Measurements from ENCODE around the gene EDNRB. TPM values are rescaled to one million over a fixed set of nuclear protein-coding genes. Genes with fewer than 3 reads are reported as not detected.

EDNRB gene
- total and polyA plus RNA-seq, 3 experiments from 2014 or later: 0.09 TPM; not detected in 2

DNA sequence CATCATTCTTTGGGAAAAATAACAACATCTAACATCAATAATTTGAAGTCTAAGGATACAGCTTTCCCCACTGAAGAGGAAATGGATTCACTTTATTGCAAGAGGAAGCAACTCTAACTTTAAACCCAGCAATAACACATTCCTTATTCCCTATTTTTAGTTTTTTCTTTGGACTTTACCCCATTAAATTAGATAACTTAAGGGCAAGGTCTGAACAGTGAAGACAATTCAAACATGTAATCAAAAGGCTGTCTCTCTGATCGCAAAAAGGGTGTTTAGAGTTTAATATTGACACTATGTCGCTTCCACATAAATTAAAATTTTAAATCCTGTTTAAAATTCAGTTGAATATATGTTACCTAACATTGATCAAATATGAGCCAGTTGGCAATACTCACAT, 10.1 kb downstream of the EDNRB start:
- Mint-ChIP-seq H3K4me3 (no peak overlapping the region), H3K27me3 (peaks cover 0 to 1% of the 10 kb centered on the region in 2 donors), H3K9me3 (peaks cover 0 to 1% (median 0%) of the 10 kb centered on the region in 5 donors), H3K36me3 (no peaks in the 10 kb centered on the region), H3K4me1 (no peaks in the 10 kb centered on the region), H3K27ac (no peak overlapping the region)
- POLR2A ChIA-PET: no interaction called here
- no peak for DNase-seq
- Histone ChIP-seq H3K36me3 (ENCODE audit: insufficient read depth, low read length) (no peaks in the 10 kb centered on the region), H3K27ac (ENCODE audit: low read depth, low read length) (no peak overlapping the region), H3K4me1 (ENCODE audit: insufficient read depth, low read length) (no peaks in the 10 kb centered on the region), H3K9me3 (ENCODE audit: low read length) (no peaks in the 10 kb centered on the region), H3K27me3 (ENCODE audit: insufficient read depth, low read length, poor library complexity, severe bottlenecking) (no peaks in the 10 kb centered on the region), H3K4me3 (ENCODE audit: low read length) (no peak overlapping the region)
- CTCF ChIA-PET: no interaction called here

DNA sequence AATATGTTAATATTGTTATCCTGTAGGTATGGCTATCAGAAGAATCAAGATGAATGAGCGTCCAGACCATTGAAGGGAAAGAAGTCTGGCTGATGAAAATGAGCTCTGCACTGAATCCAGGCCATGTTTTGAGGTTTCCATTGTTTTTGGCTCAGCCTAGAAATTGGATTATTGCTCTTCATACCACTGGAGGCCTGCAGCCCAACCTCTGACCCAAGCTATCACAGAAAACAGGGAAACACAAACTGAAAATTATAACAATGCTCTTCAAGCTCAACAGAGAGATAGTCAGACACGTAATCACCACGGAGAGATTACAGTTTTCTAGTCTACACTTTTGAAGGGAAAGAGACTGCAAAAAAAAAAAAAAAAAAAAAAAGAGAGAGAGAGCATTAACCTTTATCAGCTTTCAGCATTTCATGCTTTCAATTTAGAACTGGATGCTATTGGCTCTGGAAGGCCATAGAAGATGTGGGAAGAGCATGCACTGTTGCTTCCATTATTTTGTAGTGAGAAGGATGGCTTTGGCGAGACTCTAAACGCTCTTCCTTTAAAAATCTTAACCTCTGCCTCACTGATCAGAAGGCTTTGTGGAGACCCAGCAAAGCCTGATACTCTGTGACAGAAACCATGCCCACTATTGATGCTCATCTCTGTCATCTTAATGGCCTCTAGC, 10.8 kb downstream of the EDNRB start:
- Histone ChIP-seq H3K27me3 (ENCODE audit: insufficient read depth, low read length, poor library complexity, severe bottlenecking) (no peaks in the 10 kb centered on the region), H3K27ac (ENCODE audit: low read depth, low read length) (no peak overlapping the region), H3K36me3 (ENCODE audit: insufficient read depth, low read length) (no peaks in the 10 kb centered on the region), H3K4me1 (ENCODE audit: insufficient read depth, low read length) (no peaks in the 10 kb centered on the region), H3K9me3 (ENCODE audit: low read length) (no peaks in the 10 kb centered on the region), H3K4me3 (ENCODE audit: low read length) (no peak overlapping the region)
- no peak overlapping the region for H3K27ac Mint-ChIP-seq
- ChIA-PET CTCF (no interaction called here), POLR2A (no interaction called here)
- H3K27me3 Mint-ChIP-seq: peaks cover 0 to 1% of the 10 kb centered on the region in 2 donors
- DNase-seq: no peak
- H3K4me1 Mint-ChIP-seq: no peaks in the 10 kb centered on the region
- H3K9me3 Mint-ChIP-seq: peaks cover 0 to 5% (median 1%) of the 10 kb centered on the region in 5 donors
- no peak overlapping the region for H3K4me3 Mint-ChIP-seq
- H3K36me3 Mint-ChIP-seq: no peaks in the 10 kb centered on the region

DNA sequence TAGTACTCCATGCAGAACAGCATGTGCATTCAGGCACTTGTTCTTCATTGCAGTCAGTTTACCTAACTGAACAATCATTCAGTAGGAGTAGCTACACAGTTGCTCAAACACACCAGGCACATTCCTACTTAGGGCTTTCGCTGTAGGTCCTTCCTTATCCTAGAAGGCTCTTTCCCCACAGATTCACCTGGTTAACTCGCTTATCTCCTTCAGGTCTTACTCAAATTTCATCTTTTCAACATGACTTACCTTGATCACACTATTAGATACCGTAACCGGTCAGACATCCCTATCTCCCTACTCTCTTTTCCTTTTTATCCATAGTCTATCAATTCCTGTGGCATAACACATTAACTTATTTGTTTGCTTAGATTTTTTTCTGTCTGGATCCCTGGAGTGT, 14.6 kb downstream of the EDNRB start:
- H3K36me3 ChIP-seq (ENCODE audit: insufficient read depth, low read length): no peaks in the 10 kb centered on the region
- Mint-ChIP-seq H3K4me1 (no peaks in the 10 kb centered on the region), H3K27me3 (peaks cover 0 to 8% of the 10 kb centered on the region in 2 donors), H3K9me3 (peaks cover 0 to 8% (median 6%) of the 10 kb centered on the region in 5 donors), H3K36me3 (no peaks in the 10 kb centered on the region), H3K4me3 (no peak overlapping the region), H3K27ac (no peak overlapping the region)
- DNase-seq: no peak
- ChIA-PET CTCF (no interaction called here), POLR2A (no interaction called here)
- no peak overlapping the region for H3K27ac ChIP-seq (ENCODE audit: low read depth, low read length)
- H3K4me3 ChIP-seq (ENCODE audit: low read length): no peak overlapping the region
- no peaks in the 10 kb centered on the region for H3K4me1 ChIP-seq (ENCODE audit: insufficient read depth, low read length)
- no peaks in the 10 kb centered on the region for H3K27me3 ChIP-seq (ENCODE audit: insufficient read depth, low read length, poor library complexity, severe bottlenecking)
- H3K9me3 ChIP-seq (ENCODE audit: low read length): no peaks in the 10 kb centered on the region

DNA sequence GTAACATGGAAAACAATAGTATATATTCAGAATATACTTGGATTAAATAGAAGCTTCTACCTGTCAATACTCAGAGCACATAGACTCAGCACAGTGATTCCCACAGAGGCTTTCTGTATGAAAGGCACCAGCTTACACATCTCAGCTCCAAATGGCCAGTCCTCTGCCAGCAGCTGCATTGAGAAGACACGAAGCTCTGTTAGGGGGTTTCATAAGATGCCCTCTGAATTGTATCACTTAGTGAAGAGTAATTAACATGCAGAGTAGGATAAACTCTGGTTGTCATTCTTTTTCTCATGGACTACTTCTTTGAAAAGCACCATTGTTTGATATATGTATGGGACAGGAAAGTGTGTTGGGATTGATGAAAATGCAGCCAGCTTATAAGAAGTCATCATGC, 15.2 kb downstream of the EDNRB start:
- ChIA-PET POLR2A (no interaction called here), CTCF (no interaction called here)
- Histone ChIP-seq H3K4me1 (ENCODE audit: insufficient read depth, low read length) (no peaks in the 10 kb centered on the region), H3K36me3 (ENCODE audit: insufficient read depth, low read length) (no peaks in the 10 kb centered on the region), H3K27me3 (ENCODE audit: insufficient read depth, low read length, poor library complexity, severe bottlenecking) (no peaks in the 10 kb centered on the region), H3K4me3 (ENCODE audit: low read length) (no peak overlapping the region), H3K9me3 (ENCODE audit: low read length) (no peaks in the 10 kb centered on the region), H3K27ac (ENCODE audit: low read depth, low read length) (no peak overlapping the region)
- H3K4me3 Mint-ChIP-seq: no peak overlapping the region
- H3K27ac Mint-ChIP-seq: no peak overlapping the region
- peaks cover 0 to 8% of the 10 kb centered on the region in 2 donors for H3K27me3 Mint-ChIP-seq
- no peak for DNase-seq
- H3K4me1 Mint-ChIP-seq: no peaks in the 10 kb centered on the region
- no peaks in the 10 kb centered on the region for H3K36me3 Mint-ChIP-seq
- H3K9me3 Mint-ChIP-seq: peaks cover 0 to 8% (median 6%) of the 10 kb centered on the region in 5 donors

DNA sequence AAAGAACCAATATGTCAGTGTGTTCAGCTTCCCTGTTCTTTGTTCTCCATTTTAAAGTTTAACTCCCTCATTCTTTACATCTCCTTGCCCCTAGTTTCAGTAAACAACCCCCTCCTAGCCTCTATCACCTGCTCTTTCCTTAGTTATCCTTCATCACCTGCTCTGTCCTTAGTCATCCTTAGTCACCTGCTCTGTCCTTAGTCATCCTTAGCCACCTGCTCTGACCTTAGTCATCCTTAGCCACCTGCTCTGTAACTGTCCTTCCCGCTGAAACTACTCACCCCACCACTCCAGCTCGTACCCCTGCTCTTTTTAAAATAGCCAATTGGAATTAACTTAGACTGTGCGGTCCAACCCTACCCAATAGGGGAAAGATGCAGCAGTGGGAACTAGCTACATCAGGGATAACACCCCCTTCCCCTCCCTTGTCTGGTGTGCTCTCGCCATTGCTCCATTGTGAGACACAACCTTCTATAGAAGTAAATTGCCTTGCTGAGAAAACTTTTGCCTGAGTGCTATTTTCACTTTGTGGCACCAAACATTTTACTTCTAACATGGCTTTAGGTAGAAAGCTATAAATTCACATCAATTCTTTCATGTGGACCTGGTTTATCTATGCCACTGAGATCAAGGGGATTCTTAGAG, 16.2 kb downstream of the EDNRB start:
- Mint-ChIP-seq H3K4me1 (no peaks in the 10 kb centered on the region), H3K27me3 (peaks cover 0 to 8% of the 10 kb centered on the region in 2 donors), H3K27ac (no peak overlapping the region), H3K9me3 (peaks cover 0 to 8% (median 6%) of the 10 kb centered on the region in 5 donors), H3K4me3 (no peak overlapping the region), H3K36me3 (no peaks in the 10 kb centered on the region)
- H3K36me3 ChIP-seq (ENCODE audit: insufficient read depth, low read length): no peaks in the 10 kb centered on the region
- POLR2A ChIA-PET: no interaction called here
- CTCF ChIA-PET: no interaction called here
- no peak overlapping the region for H3K4me3 ChIP-seq (ENCODE audit: low read length)
- H3K4me1 ChIP-seq (ENCODE audit: insufficient read depth, low read length): no peaks in the 10 kb centered on the region
- no peaks in the 10 kb centered on the region for H3K9me3 ChIP-seq (ENCODE audit: low read length)
- DNase-seq: no peak
- H3K27ac ChIP-seq (ENCODE audit: low read depth, low read length): no peak overlapping the region
- H3K27me3 ChIP-seq (ENCODE audit: insufficient read depth, low read length, poor library complexity, severe bottlenecking): no peaks in the 10 kb centered on the region

DNA sequence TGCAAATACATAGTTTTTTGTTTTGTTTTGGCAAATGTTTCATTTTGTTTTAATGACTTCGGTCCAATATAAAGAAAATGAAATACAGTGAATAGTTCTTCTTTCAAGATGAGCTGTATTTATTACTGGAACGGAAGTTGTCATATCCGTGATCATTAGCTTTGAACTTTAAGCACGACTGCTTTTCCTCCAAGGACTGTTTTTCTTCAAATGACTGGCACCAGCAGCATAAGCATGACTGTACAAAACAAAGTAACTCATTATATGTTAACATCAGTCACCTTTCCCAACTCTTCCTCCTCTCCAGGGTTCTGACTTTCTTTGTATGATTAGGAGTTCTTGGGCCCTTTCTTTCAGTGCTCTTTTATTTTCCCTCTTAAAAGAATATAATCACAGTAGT, 20.5 kb downstream of the EDNRB start:
- Histone ChIP-seq H3K4me1 (ENCODE audit: insufficient read depth, low read length) (no peaks in the 10 kb centered on the region), H3K9me3 (ENCODE audit: low read length) (no peaks in the 10 kb centered on the region), H3K36me3 (ENCODE audit: insufficient read depth, low read length) (no peaks in the 10 kb centered on the region), H3K27ac (ENCODE audit: low read depth, low read length) (no peak overlapping the region), H3K4me3 (ENCODE audit: low read length) (no peak overlapping the region), H3K27me3 (ENCODE audit: insufficient read depth, low read length, poor library complexity, severe bottlenecking) (no peaks in the 10 kb centered on the region)
- DNase-seq: no peak
- Mint-ChIP-seq H3K27ac (no peak overlapping the region), H3K4me3 (no peak overlapping the region), H3K4me1 (no peaks in the 10 kb centered on the region), H3K27me3 (peaks cover 7 to 8% of the 10 kb centered on the region in 2 donors), H3K9me3 (peaks cover 0 to 8% (median 4%) of the 10 kb centered on the region in 5 donors), H3K36me3 (peaks cover 0 to 2% (median 0%) of the 10 kb centered on the region in 3 donors)
- ChIA-PET CTCF (no interaction called here), POLR2A (no interaction called here)

DNA sequence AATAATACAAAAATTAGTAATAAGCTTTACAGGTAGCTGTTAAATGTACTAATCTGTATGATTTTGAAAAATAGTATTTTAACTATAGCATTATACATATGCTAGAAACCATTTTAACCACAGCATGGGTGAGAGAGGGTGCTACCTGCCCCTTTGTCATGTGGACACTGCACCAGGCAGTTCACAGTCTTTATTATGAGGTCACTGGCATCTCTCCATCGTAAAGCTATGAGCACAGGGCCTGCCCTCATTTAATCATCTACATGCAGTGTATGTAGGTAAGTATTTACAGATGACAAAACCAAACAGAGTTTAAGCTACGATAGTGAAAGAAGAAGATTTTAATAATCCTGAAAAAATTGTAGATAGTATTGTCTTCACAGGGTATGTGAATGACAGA, 21.7 kb downstream of the EDNRB start:
- Mint-ChIP-seq H3K4me1 (no peaks in the 10 kb centered on the region), H3K4me3 (no peak overlapping the region)
- CTCF ChIA-PET: no interaction called here

DNA sequence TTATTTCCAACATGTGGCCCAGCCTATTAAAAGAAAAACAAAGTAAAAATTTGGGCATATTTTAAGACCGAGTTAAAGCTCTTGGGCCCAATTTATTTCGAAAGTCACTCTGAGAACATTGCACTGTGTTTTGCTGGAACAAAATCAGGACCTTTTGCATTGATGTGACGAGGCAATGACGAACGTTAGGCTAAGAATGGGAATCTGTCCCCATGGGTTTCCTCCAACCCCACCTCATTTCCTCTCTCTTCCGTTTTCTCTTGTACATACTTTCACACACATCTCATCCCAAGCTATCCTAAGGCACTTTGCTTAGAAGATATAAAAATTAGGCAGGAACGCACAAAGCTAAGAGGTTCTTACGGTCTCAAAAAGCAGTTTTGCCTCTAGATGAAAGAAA, 22.1 kb downstream of the EDNRB start:
- peaks cover 0 to 9% of the 10 kb centered on the region in 2 donors for H3K27me3 Mint-ChIP-seq
- no peak for DNase-seq
- ChIA-PET POLR2A (no interaction called here), CTCF (no interaction called here)
- no peak overlapping the region for H3K27ac Mint-ChIP-seq
- no peaks in the 10 kb centered on the region for H3K36me3 ChIP-seq (ENCODE audit: insufficient read depth, low read length)
- no peaks in the 10 kb centered on the region for H3K4me1 Mint-ChIP-seq
- H3K4me3 ChIP-seq (ENCODE audit: low read length): no peak overlapping the region
- H3K4me1 ChIP-seq (ENCODE audit: insufficient read depth, low read length): no peaks in the 10 kb centered on the region
- H3K27ac ChIP-seq (ENCODE audit: low read depth, low read length): no peak overlapping the region
- H3K27me3 ChIP-seq (ENCODE audit: insufficient read depth, low read length, poor library complexity, severe bottlenecking): no peaks in the 10 kb centered on the region
- H3K36me3 Mint-ChIP-seq: peaks cover 0 to 2% (median 0%) of the 10 kb centered on the region in 3 donors
- H3K4me3 Mint-ChIP-seq: no peak overlapping the region
- H3K9me3 Mint-ChIP-seq: peaks cover 0 to 3% (median 0%) of the 10 kb centered on the region in 5 donors
- H3K9me3 ChIP-seq (ENCODE audit: low read length): no peaks in the 10 kb centered on the region

More for the DNA sequence above, 21.7 kb downstream of the EDNRB start:
- H3K36me3 ChIP-seq (ENCODE audit: insufficient read depth, low read length): no peaks in the 10 kb centered on the region
- H3K9me3 ChIP-seq (ENCODE audit: low read length): no peaks in the 10 kb centered on the region
- POLR2A ChIA-PET: no interaction called here
- Mint-ChIP-seq H3K27ac (no peak overlapping the region), H3K27me3 (peaks cover 3 to 9% of the 10 kb centered on the region in 2 donors), H3K9me3 (peaks cover 0 to 3% (median 0%) of the 10 kb centered on the region in 5 donors), H3K36me3 (peaks cover 0 to 2% (median 0%) of the 10 kb centered on the region in 3 donors)
- H3K4me3 ChIP-seq (ENCODE audit: low read length): no peak overlapping the region
- no peak overlapping the region for H3K27ac ChIP-seq (ENCODE audit: low read depth, low read length)
- no peaks in the 10 kb centered on the region for H3K27me3 ChIP-seq (ENCODE audit: insufficient read depth, low read length, poor library complexity, severe bottlenecking)
- no peaks in the 10 kb centered on the region for H3K4me1 ChIP-seq (ENCODE audit: insufficient read depth, low read length)
- no peak for DNase-seq
